Stimulated activated CD4-positive, alpha-beta T cell treated with anti-CD3 and anti-CD28 coated beads, Interleukin-2, amount 100 ng/mL, for 24 hours (primary cell): ENCODE results near the gene FBXW8.
A peak's percentile ranks its signal among the peaks of the same experiment; 100 is the strongest.

Experiments
- DNase-seq, 2 donors: peaks; one replicate each; pipeline ENCODE4 v3.0.0-alpha.2; 2020

Gene FBXW8

GRCh38 chr12:116910645-116911451, at the start of gene FBXW8:
TSS of gene FBXW8 (plus strand) at chr12:116910950. CDS start at chr12:116911038, 88 bp downstream.
- DNase-seq, result peak; percentile 69 to 79

GRCh38 chr12:116861320-116861719, 49.4 kb upstream of the FBXW8 start:
- peak; percentile 20 to 29 for DNase-seq

DNA sequence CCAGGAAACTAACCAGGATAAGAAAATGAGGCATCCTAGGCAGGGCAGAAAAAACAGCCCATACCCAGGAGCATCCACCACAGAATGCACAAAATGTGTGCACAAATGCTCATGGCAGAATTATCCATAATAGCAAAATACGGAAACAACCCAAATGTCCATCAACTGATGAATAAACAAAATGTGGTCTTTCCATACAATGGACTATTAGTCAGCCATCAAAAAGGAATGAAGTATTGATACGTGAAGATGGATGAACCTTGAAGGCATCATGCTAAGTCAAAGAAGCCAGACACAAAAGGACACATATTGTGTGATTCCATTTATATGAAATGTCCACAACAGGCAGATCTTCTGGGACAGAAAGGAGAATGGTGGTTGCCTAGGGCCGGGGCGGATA, 48.6 kb upstream of the FBXW8 start:
- DNase-seq, result no peak

- peak in 1 of 2 donors; percentile 16 for DNase-seq
These were observed 47.4 kb upstream of the FBXW8 start for GRCh38 chr12:116863275-116863767.

GRCh38 chr12:116864371-116865160, 46.2 kb upstream of the FBXW8 start:
- DNase-seq, result no peak

DNA sequence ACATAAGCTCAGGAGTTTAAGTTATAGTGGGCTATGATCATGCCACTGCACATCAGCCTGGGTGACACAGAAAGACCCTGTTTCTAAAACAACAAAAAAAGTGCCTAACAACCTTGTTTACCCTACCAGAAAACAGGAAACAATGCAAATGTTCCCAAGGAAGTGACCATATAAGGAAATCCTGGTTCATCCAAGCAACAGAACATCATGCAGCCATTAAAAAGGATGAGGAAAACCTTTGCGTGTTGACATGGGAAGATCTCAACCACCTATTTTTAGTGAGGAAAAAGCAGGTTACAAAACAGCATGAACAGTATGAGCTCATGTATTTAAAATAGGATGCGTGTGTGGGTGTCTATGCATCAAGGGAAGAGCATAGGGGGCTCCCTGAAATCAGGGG, 43.2 kb upstream of the FBXW8 start:
- no peak for DNase-seq

DNA sequence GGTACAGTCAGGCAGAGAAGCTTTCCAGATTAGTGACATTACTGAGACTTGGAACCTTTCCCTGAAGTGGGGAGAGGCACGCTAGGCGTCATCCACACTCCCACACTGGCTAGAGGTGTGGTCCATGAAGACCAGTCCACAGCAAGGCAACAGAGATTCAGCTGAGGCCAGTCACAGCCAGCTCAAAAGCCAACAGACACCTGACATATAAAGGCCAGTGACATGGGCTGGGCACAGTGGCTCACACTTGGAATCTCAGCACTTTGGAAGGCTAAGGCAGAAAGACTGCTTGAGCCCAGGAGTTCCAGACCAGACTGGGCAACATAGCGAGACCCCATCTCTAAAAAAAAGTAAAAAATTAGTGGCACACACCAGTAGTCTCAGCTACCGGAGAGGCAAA, 40.4 kb upstream of the FBXW8 start:
- no peak for DNase-seq

- no peak for DNase-seq
These were observed 36.3 kb upstream of the FBXW8 start for GRCh38 chr12:116874324-116874995.

DNA sequence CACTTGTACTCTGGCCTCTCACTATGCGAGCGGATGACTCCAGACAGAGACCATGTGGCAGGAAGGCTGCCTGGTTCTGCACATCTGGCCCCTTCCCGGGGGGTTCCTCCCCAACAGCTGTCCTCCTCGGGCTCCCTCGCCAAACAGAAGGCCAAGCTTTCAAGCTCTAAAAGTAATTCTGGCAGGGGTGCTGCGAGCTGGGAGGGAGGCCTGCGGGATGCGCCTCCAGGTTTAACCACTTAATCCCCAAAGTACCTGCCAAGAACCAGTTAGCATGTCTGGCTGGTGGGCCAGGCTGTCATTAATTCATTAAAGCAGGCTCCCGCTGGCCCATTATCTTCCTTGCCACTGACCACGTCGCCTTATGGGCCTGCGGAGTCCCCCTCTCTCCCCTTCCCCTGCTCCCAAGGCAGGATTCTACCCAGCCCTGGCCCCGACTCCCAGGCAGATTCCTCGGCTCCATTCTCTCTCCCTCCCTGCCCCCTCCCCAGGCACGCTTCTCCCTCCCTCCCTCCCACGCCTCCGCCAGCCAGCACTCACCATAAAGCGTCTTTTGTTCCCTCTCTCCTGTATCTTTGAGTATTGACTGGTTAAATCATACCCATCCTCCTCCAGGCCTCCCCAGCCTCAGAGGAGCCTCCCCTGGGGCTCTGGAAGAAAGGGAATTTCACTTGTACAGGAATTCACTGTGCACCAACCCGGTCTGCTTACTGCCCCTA, 34.4 kb upstream of the FBXW8 start:
- no peak for DNase-seq

DNA sequence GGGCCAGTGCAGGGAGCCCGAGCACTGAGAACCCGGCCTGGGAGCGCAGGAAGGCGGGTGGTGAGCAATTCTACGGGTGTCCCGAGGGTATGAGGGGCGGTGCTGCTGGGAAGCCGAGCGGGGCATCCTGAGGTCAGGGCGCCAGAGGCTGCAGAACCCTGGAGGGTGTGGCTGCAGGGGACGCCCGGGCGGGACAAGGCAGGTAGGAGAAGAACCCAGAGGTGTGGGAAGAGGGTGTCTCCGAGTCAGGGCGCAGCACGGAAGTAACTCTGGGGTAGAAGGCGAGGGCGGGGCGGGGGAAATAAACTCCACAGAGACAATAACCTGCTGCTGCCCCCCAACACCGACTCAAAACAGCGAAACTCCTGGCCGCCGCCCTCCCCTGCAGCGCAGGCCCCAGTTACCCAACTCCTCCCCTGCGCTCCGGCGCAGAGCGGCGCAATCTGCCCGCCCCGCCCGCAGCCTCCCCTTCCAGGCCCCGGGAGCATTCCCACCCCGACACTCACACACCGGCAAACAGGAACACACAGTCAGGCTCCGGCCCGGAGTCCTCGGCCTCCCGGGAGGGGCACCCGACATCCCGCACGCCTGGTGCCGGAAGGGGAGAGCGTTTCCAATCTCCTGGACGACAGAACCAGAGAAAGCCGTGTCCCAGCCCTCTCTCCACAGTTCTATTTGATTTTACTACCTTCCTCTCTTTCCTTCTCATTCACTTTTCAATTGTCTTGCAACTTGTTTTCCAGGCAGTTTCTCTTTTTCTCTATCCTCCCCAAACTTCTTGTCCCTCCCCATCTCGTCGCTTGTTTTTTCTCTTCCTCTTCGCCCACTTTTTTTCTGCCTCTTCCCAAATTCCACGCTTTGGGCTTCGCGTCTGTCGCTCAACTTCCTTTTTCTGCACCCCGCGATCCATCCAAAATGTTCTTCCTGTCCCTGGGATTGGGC, 31.9 kb upstream of the FBXW8 start:
- peak in 1 of 2 donors; percentile 9 for DNase-seq

- peak in 1 of 2 donors; percentile 28 for DNase-seq
These were observed 31.1 kb upstream of the FBXW8 start for GRCh38 chr12:116879509-116880212.

GRCh38 chr12:116880213-116880816, 30.4 kb upstream of the FBXW8 start:
- DNase-seq, result no peak

DNA sequence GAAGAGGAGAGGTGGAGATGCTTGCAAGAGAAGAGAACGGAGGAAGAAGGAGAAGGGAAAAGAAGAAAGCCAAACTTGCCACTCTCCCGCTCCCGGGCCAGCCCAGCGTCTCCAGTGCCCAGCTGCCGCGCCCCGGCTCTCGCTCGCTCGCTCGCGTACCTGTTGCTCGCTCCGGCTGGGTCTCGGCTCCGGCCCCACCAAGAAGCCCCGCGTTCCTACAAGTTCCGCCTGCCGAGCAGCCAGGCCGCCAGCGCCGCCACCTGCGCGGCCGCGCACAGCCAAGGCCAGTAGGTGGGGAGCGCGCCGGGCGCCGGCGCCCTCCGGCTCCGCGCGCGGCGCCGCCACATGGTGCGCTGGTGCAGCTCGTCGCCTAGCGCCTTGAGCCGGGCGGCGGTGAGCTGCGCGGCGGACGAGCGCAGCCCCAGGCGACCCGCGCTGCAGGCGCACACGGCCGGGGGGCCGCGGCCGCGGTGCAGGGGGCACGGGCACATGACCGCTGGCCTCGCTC, 29.9 kb upstream of the FBXW8 start:
- DNase-seq, result peak; percentile 22 to 59

DNA sequence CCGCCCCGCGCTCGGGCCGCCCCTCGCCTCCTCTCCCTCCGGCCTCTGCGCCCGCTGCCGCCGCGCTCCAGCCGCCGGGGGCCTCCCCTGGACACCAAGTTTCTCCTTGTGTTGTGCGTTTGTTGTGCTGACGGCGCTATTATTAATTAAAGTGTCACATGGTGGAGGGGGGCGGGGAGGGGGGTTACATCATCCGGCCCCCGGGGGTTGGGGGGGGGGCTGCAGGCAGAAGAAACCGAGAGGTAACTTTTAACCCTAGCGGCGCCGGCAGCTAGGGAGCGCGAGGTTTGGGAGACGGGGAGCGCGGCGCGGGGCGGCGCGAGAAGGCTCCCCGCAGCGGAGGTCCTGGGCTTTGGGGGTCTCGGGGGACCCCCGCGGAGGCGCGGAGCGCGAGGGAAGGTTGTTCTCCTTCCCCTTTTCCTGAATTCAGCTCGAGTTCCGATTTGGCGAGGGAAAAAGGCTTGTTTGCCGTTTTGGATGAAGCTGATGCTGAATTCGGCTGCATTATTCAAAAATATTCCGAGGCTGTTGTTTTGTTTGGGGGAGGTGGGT, 29.3 kb upstream of the FBXW8 start, which contains the start of gene HRK:
HRK (minus strand) TSS at position 117 of the 552 bp plus-strand sequence. CDS start 134 bp downstream, outside the sequence.
- peak in 1 of 2 donors; percentile 7 for DNase-seq

GRCh38 chr12:116881877-116882507, 28.8 kb upstream of the FBXW8 start:
- DNase-seq, result no peak

DNA sequence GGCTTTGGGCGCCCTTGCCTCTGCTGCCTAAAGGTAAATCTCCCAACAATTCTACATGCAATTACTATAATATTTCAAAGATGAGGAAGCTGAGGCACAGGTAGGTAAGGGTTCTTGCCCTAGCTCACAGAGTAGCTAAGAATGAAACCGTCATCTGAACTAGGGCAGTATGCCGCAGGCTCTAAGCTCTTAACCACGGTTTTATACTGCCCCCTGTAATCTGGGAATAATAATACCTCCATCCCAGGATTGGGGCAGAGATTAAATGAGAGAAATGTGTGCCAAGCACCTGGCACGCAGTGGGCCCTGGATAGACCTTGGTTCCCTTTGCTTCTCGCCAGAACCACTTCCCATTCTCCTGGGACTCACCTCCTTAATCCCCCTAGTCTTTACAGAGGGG, 28.0 kb upstream of the FBXW8 start:
- DNase-seq, result no peak

GRCh38 chr12:116884871-116885270, 25.9 kb upstream of the FBXW8 start:
- no peak for DNase-seq

DNA sequence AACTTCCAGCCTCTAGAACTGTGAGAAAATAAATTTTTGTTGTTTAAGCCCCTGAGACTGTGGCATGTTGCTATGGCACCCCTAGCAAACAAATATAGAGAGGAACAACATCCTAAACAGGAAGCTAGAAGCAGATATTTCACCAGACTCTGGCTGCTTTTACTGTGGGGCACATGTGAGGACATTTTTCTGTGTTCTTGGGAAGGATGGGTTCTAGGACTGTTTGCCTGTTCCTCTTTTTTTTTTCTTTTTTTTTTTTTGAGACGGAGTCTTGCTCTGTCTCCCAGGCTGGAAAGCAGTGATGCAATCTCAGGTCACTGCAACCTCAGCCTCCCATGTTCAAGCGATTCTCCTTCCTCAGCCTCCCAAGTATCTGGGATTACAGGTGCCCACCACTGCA, 25.3 kb upstream of the FBXW8 start:
- DNase-seq, result no peak

- no peak for DNase-seq
These were observed 23.5 kb upstream of the FBXW8 start for GRCh38 chr12:116887244-116887643.
